Measurements from ENCODE around the gene CERS5.
"Not testable (repeated sequence)": the region's sequence is repeated elsewhere in the genome, so short reads cannot be mapped to it uniquely, and the experiment has no call there.

CERS5 gene

GRCh38 chr12:50102131-50102531, 65.0 kb downstream of the CERS5 start:
- ATAC-seq: no peak

DNA sequence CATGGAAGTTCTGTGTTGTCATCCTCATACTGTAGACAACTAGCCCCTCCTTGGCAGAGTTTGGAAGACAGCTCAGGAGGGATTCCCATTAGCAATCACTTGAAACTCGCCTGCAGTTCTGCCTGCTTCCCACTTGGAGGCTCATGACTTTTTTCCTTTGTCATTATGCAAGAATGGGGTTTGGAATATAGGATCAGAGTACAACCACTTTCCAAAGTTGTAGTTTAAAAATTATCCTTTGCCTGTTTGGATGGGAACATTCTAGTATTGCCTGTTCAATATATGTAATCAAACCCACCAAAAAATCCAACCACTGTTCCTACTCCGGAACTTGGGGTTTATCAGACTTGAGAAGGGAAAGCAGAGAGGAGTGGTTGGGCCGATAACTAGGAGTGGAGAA, 65.5 kb downstream of the CERS5 start:
- no peak for ATAC-seq

GRCh38 chr12:50100561-50100960, 66.6 kb downstream of the CERS5 start:
- no peak for ATAC-seq

GRCh38 chr12:50099302-50100008, 67.7 kb downstream of the CERS5 start:
- no peak for ATAC-seq

- ATAC-seq: no peak
These were observed 69.2 kb downstream of the CERS5 start for GRCh38 chr12:50097952-50098351.

GRCh38 chr12:50090391-50090790, 76.8 kb downstream of the CERS5 start:
- ATAC-seq: no peak

GRCh38 chr12:50089730-50090129, 77.4 kb downstream of the CERS5 start:
- ATAC-seq: no peak

GRCh38 chr12:50088577-50089335, 78.4 kb downstream of the CERS5 start:
- ATAC-seq: peak in 1 of 2 donors; percentile 41

- ATAC-seq: no peak
These were observed 79.2 kb downstream of the CERS5 start for GRCh38 chr12:50087995-50088394.

DNA sequence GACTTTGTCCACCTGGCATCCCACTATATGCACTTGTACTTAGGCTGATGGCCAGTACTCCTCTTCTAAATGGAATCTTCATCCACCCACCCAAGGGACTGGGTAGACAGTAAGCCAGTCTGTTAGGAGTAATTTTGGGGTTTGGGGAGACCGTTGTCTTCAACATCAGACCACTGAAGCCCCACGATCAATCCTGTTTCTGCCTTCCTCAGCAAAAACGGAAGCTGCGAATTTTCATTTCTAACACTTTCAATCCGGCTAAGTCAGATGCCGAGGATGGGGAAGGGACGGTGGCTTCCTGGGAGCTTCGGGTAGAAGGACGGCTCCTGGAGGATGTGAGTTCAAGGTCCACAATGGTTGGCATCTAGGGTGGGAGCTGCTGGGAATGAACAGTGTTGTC, 80.0 kb downstream of the CERS5 start:
- ATAC-seq: no peak

DNA sequence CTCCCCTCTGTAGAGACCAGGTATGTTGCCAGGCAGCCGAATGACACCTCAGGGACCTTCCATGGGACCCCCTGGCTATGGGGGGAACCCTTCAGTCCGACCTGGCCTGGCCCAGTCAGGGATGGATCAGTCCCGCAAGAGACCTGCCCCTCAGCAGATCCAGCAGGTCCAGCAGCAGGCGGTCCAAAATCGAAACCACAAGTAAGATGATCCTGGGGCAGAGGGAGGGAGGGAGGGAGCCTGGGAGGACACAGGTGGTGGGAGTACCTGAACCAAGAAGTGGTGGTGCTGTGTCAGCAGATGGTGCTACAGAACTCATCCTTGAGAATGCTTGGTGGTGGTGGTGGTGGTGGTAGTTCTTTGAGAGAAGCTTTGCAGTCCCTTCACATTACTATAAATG, 81.0 kb downstream of the CERS5 start:
- no peak for ATAC-seq

DNA sequence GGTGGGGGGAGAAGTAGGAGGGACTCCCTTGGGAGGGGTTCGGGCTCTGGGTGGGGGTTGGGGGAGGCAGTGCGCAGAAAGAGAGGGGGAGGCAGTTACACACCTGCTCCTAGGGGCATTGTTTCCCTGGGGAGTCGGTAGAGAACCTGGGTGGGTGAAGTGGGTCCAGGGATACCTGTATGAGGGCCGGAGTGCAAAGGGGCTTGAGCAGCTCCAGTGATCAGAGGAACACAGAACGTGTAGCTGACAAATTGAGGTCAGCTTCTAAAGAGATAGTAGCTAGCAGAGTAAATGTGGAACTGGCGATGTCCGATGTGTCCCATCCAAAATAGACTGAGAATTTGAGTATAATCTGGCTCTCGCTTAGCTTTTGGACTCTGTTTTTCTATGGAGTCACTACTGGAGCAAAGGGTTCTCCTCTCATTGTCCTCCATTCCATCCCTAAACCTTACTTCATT, 81.5 kb downstream of the CERS5 start:
- no peak for ATAC-seq

DNA sequence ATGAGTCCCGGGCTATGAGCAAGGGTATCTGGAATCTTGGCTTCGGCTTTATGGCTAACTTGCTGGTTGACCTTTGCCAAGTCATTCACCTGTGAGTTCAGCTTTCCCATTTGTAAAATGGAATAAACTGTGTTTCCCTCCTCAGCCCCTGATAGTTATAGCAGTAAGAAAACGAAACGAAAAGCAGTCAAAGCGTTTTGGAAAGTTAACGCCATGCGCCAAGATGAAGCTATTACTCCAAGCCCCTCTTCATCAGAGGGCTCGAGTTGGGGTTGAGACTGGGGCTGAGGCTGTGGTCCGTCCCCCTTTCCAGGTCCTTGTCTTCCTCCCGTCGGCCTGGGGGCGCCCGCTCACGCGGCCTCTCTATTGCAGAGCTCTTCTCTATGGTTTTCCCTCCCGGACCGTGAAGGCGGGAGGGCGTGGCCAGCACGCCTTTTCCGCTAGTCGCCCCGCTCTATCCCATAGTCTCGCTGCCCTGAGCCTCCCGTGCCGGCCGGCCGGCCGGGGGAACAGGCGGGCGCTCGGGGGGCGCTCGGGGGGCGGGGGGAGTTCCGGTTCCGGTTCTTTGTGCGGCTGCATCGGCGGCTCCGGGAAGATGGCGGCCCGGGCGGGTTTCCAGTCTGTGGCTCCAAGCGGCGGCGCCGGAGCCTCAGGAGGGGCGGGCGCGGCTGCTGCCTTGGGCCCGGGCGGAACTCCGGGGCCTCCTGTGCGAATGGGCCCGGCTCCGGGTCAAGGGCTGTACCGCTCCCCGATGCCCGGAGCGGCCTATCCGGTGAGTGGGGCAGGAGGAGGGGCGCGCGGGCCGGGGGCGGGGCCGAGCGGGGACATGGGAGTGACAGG, 82.2 kb downstream of the CERS5 start, which contains the start of gene SMARCD1:
TSS of gene SMARCD1 (plus strand) at position 568 of the 840 bp plus-strand sequence. CDS start at position 596, 28 bp downstream.
- peak; percentile 91 to 94 for ATAC-seq

- not testable (repeated sequence) for ATAC-seq
These were observed 82.8 kb downstream of the CERS5 start for GRCh38 chr12:50084409-50084774.

GRCh38 chr12:50083301-50083700, 83.9 kb downstream of the CERS5 start:
- ATAC-seq: no peak

GRCh38 chr12:50082644-50083043, 84.5 kb downstream of the CERS5 start:
- ATAC-seq: no peak

GRCh38 chr12:50081096-50081808, 85.9 kb downstream of the CERS5 start:
- no peak for ATAC-seq

DNA sequence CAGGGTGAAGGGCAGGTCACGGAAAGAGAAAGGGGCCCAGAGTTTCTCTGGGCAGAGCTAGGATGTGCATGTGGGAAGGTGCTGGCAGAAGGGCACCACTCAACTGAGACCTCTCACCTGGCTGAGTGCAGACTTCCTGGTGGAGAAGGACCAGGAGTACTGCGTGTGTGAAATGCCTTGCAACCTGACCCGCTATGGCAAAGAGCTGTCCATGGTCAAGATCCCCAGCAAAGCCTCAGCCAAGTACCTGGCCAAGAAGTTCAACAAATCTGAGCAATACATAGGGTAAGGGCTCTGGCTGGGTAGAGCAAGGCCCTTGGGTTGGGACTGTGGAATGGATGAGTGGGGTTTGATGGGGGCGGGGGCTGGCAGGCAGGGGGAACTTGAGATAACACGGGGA, 87.4 kb downstream of the CERS5 start:
- ATAC-seq: no peak

All from activated CD4-positive, CD25-positive, alpha-beta regulatory T cell treated with anti-CD3 and anti-CD28 coated beads, Interleukin-2, amount 50 U/mL, for 24 hours (primary cell).